Nephron progenitor cell (in vitro differentiated cells): Measurements from ENCODE around the gene MORC2.

Experiments used
- DNase-seq: peaks from one replicate; pipeline ENCODE4 v3.0.0; 2021
- H3K27ac Mint-ChIP-seq: 2 replicates; pipeline ENCODE4 v1.8.0; 2021; ENCODE audit warnings: mild to moderate bottlenecking, moderate library complexity, mixed read lengths
- H3K27me3 Mint-ChIP-seq: 2 replicates; pipeline ENCODE4 v1.8.0; 2021; ENCODE audit warnings: mild to moderate bottlenecking, low read depth, mixed read lengths; ENCODE audit not compliant: poor library complexity
- H3K36me3 Mint-ChIP-seq: 2 replicates; pipeline ENCODE4 v1.8.0; 2021; ENCODE audit warnings: low read depth, mixed read lengths
- H3K4me1 Mint-ChIP-seq: 2 replicates; pipeline ENCODE4 v1.8.0; 2021; ENCODE audit warnings: mixed read lengths
- H3K4me3 Mint-ChIP-seq: 2 replicates; pipeline ENCODE4 v1.8.0; 2021; ENCODE audit warnings: mild to moderate bottlenecking, moderate library complexity, mixed read lengths
- H3K9me3 Mint-ChIP-seq: 2 replicates; pipeline ENCODE4 v1.8.0; 2021; ENCODE audit warnings: mild to moderate bottlenecking, moderate library complexity, mixed read lengths
- TF ChIP-seq, protein P1 (sequence below): fragments of 200-600 bp; sonication (generic); IDR thresholded peaks from 2 replicates; pipeline ENCODE4 v1.5.0; 2021; ENCODE audit warnings: antibody characterized with exemption

The MORC2 gene

GRCh38 chr22:30892286-30892685, 76.3 kb downstream of the MORC2 start:
- Mint-ChIP-seq H3K36me3 (peaks cover 9% of the 10 kb centered on the region), H3K9me3 (no peaks in the 10 kb centered on the region)

DNA sequence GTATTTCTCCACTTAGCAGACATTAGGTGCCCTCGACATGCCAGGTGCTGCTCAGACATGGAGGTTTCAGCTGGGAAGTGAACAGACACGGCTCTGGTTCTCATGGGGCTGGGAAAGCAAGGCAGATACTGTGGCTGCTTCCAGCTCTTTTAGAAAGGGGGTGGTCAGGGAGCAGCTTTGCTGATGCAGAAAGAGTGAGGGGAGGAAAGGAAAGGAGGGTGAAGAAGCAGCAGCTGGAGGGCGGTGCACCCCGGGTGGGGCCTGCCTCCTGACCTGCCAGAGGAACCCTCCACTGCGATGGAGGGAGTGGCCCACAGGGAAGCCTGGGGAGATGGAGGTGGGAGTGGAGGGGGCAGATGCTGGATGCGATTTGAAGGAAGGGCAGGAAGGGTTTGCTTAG, 76.8 kb downstream of the MORC2 start:
- Mint-ChIP-seq H3K4me3 (no peak overlapping the region), H3K36me3 (peaks cover 5% of the 10 kb centered on the region), H3K27me3 (peaks cover 8% of the 10 kb centered on the region), H3K9me3 (no peaks in the 10 kb centered on the region), H3K4me1 (no peaks in the 10 kb centered on the region), H3K27ac (peak overlapping the region; percentile 91)
- TF ChIP-seq, protein P1, sequence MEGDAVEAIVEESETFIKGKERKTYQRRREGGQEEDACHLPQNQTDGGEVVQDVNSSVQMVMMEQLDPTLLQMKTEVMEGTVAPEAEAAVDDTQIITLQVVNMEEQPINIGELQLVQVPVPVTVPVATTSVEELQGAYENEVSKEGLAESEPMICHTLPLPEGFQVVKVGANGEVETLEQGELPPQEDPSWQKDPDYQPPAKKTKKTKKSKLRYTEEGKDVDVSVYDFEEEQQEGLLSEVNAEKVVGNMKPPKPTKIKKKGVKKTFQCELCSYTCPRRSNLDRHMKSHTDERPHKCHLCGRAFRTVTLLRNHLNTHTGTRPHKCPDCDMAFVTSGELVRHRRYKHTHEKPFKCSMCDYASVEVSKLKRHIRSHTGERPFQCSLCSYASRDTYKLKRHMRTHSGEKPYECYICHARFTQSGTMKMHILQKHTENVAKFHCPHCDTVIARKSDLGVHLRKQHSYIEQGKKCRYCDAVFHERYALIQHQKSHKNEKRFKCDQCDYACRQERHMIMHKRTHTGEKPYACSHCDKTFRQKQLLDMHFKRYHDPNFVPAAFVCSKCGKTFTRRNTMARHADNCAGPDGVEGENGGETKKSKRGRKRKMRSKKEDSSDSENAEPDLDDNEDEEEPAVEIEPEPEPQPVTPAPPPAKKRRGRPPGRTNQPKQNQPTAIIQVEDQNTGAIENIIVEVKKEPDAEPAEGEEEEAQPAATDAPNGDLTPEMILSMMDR: no peak
- no peak for DNase-seq

More at GRCh38 chr22:30892286-30892685, 76.3 kb downstream of the MORC2 start:
- H3K27me3 Mint-ChIP-seq: peaks cover 8% of the 10 kb centered on the region
- peak overlapping the region; percentile 91 for H3K27ac Mint-ChIP-seq
- H3K4me3 Mint-ChIP-seq: no peak overlapping the region
- no peak for DNase-seq
- no peaks in the 10 kb centered on the region for H3K4me1 Mint-ChIP-seq
- TF ChIP-seq, protein P1: no peak

DNA sequence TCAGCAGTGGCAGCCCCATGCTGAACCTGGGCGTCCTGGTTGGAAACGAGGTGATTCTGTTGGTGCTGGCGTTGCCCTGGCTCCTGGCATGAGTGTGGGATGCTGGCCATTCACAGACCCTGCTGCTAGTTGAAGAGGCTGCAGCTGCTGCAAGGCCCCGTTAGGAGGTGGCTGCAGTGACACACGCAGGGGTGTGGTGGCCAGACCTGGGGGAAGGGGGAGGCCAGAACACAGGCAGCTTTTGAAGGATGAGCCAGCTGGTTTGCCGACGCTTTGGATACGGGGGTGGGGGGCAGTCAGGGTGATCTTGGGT, 77.2 kb downstream of the MORC2 start:
- DNase-seq: no peak
- TF ChIP-seq, protein P1: no peak
- no peaks in the 10 kb centered on the region for H3K9me3 Mint-ChIP-seq
- peak overlapping the region; percentile 91 for H3K27ac Mint-ChIP-seq
- H3K4me3 Mint-ChIP-seq: no peak overlapping the region
- no peaks in the 10 kb centered on the region for H3K4me1 Mint-ChIP-seq
- H3K27me3 Mint-ChIP-seq: peaks cover 8% of the 10 kb centered on the region
- H3K36me3 Mint-ChIP-seq: peaks cover 4% of the 10 kb centered on the region

DNA sequence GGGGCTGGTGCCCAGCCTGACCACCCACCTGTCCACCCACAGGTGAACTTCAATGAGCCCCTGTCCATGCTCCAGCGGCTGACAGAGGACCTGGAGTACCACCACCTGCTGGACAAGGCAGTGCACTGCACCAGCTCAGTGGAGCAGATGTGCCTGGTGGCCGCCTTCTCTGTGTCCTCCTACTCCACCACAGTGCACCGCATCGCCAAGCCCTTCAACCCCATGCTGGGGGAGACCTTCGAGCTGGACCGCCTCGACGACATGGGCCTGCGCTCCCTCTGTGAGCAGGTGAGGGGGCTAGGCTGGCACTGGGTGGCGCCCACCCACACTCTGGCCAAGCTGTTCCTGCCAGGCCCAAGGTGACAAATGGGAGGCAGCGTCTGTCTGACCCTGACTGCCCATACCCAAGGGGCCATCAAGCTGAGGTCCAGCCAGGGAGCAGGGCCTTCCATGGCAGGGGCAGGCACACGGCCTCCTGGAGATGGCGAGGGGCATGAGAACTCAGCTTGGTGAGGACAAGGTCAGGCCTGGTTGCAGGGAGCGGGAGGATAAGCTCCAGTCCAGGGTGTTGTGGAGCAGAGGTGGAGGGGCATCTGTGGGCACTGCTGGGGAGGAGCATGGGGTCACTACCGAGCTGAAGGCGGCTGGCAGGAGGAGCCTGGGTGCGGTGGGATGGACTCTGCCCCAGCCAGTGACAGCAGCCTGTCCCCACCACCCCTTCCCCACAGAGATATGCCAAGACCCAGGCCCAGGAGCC, 77.7 kb downstream of the MORC2 start:
- no peaks in the 10 kb centered on the region for H3K4me1 Mint-ChIP-seq
- H3K27me3 Mint-ChIP-seq: peaks cover 10% of the 10 kb centered on the region
- peak; percentile 58 for DNase-seq
- H3K27ac Mint-ChIP-seq: no peak overlapping the region
- no peaks in the 10 kb centered on the region for H3K36me3 Mint-ChIP-seq
- TF ChIP-seq, protein P1: peak; percentile 70
- no peaks in the 10 kb centered on the region for H3K9me3 Mint-ChIP-seq
- H3K4me3 Mint-ChIP-seq: no peak overlapping the region

GRCh38 chr22:30889996-30890480, 78.5 kb downstream of the MORC2 start:
- H3K27me3 Mint-ChIP-seq: peaks cover 6% of the 10 kb centered on the region
- H3K9me3 Mint-ChIP-seq: no peaks in the 10 kb centered on the region
- H3K27ac Mint-ChIP-seq: no peak overlapping the region
- no peaks in the 10 kb centered on the region for H3K36me3 Mint-ChIP-seq
- H3K4me1 Mint-ChIP-seq: no peaks in the 10 kb centered on the region
- no peak for DNase-seq
- TF ChIP-seq, protein P1: no peak
- no peak overlapping the region for H3K4me3 Mint-ChIP-seq
